Measurements from ENCODE around the gene FOCAD.

- no peak for TF ChIP-seq CTCF (conservative IDR thresholded peaks at IDR 0.05 in 1 of 2, IDR thresholded peaks at IDR 0.05 in 1 of 2; ENCODE audit: extremely low read depth in 1 of 2, insufficient read depth in 1 of 2, low read depth in 1 of 2, low read length in 2 of 2)
- TF ChIP-seq EZH2 (IDR thresholded peaks at IDR 0.05; ENCODE audit: borderline replicate concordance, low read length) = no peak
Measured at GRCh38 chr9:20805766-20806165, 121.7 kb downstream of the FOCAD start.
